LNCaP clone FGC (cell line): ENCODE measurements around the gene CASP3.
"Not testable (repeated sequence)": the region's sequence is repeated elsewhere in the genome, so short reads cannot be mapped to it uniquely, and the experiment has no call there.

Experiments
- DNase-seq: peaks from one replicate; pipeline ENCODE4 v3.0.0-alpha.2; 2011; ENCODE audit warnings: low read depth
- H3K4me3 ChIP-seq: 2 replicates; pipeline ENCODE4 v1.5.1; 2011; ENCODE audit warnings: mild to moderate bottlenecking, low read depth, low read length, control low read depth
- TF ChIP-seq, protein P1 (sequence below): IDR thresholded peaks from 2 replicates; pipeline ENCODE4 v1.5.1; 2012; ENCODE audit warnings: mild to moderate bottlenecking; ENCODE audit not compliant: control insufficient read depth, insufficient read depth; ENCODE audit errors: extremely low read depth

Gene CASP3

DNA sequence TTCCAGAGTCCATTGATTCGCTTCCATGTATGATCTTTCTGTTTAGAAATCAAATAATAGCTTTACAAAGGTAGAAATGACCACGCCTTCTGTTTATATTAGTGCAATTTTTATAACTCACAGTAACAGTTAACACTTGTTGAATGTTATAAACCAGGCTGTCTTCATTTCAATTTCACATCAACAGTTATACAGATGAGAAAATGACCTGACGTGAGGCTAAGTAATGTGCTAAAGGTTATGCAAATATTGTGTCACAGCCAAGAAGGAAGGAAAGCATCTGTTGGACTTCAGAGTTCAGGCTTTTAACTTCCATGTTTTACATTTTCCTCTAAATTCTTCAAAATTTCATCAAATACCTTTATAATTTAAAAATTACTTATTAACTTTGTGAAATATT lies 13.9 kb downstream of the CASP3 start:
- no peak overlapping the region for H3K4me3 ChIP-seq
- DNase-seq = no peak
- TF ChIP-seq, protein P1, sequence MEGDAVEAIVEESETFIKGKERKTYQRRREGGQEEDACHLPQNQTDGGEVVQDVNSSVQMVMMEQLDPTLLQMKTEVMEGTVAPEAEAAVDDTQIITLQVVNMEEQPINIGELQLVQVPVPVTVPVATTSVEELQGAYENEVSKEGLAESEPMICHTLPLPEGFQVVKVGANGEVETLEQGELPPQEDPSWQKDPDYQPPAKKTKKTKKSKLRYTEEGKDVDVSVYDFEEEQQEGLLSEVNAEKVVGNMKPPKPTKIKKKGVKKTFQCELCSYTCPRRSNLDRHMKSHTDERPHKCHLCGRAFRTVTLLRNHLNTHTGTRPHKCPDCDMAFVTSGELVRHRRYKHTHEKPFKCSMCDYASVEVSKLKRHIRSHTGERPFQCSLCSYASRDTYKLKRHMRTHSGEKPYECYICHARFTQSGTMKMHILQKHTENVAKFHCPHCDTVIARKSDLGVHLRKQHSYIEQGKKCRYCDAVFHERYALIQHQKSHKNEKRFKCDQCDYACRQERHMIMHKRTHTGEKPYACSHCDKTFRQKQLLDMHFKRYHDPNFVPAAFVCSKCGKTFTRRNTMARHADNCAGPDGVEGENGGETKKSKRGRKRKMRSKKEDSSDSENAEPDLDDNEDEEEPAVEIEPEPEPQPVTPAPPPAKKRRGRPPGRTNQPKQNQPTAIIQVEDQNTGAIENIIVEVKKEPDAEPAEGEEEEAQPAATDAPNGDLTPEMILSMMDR = no peak

DNA sequence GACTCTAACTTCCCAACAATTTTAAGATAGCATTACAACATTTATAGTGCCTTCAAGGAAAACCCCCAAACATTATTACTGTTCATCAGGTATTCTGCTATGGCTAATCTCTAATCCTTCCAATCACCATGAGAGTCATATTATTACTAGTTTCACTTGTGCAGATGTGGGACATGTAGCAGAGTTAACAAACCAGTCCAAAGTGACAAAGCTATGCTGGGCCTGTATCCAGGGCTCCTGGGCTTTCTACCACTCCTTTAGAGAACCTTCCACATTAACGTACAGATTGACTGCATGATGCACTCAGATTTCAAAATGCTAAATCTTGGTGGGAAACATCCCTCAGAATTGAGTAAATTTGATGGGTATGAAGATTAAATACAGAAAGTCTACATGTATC lies 16.4 kb downstream of the CASP3 start:
- TF ChIP-seq, protein P1 = no peak
- DNase-seq = no peak

DNA sequence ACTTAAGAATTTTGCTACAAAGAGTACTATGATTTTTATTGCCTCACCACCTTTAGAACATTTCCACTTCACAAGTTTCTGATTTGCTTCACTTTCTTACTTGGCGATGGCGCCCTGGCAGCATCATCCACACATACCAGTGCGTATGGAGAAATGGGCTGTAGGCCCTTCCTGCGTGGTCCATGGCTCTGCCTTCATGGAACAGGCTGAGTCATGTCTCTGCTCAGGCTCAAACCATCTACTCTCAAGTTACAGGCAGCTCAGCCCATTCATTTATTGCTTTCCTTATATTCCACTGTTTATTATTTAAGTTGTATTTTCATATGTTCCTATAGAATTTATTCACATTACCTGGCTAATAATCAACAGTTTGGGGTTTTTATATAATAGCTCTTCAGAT lies 21.1 kb downstream of the CASP3 start:
- no peak overlapping the region for H3K4me3 ChIP-seq
- TF ChIP-seq, protein P1 = no peak
- DNase-seq = no peak

More for the DNA sequence above, 16.4 kb downstream of the CASP3 start:
- H3K4me3 ChIP-seq = no peak overlapping the region

DNA sequence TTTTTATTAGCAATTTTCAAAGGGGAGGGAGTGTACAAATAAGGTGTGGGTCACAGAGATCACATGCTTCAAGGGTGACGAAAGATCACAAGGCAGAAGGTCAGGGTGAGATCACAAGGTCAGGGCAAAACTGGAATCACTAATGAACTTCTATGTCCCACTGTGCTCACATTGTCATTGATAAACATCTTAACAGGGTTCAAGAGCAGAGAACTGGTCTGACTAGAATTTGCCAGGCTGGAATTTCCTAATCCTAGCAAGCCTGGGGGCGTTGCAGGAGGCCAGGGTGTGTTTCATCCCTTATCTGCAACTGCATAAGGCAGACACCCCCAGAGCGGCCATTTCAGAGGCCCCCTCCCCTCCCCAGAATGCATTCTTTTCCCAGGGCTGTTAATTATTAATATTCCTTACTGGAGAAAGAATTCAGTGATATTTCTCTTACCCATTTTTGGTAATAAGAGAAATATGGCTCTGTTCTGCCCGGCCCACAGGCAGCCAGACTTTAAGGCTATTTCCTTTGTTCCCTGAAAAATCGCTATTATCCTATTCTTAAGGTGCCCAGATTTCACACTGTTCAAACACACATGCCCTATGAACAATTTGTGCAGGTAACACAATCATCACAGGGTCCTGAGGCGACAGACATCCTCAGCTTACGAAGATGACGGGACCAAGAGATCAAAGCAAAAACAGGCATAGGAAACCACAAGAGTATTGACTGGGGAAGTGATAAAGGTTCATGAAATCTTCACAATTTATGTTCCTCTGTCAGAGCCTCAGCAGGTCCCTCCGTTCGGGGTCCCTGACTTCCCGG lies 23.3 kb downstream of the CASP3 start:
- DNase-seq = peak; percentile 51
- H3K4me3 ChIP-seq = not testable (repeated sequence)

DNA sequence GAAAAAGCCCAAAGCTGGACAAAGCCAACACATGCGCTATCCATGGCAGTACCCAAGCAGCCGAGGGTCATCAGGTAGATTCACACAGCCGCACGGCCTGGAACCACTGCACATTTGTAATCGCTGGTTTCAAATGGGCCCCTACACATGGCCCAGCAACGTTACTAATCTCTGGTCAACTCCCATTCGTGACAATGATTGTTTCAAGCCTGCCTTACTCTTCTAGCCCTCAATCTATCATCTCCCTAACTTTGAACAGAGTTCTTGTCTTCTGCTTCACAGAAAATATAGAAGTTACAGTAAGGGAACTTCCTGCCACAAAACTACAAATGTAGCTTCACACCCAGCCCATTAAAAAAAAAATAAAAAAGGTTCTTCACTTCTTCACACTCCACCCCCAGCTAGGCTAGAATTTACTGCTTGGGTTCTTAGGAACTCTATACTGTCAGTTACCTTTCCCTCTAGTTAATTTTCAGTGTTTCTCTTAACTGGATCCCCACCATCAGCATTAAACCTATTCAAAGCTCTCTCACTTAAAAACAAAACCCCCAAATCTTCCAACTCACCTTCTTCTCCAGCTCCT lies 24.2 kb downstream of the CASP3 start:
- H3K4me3 ChIP-seq = no peak overlapping the region
- DNase-seq = no peak
- TF ChIP-seq, protein P1 = no peak

DNA sequence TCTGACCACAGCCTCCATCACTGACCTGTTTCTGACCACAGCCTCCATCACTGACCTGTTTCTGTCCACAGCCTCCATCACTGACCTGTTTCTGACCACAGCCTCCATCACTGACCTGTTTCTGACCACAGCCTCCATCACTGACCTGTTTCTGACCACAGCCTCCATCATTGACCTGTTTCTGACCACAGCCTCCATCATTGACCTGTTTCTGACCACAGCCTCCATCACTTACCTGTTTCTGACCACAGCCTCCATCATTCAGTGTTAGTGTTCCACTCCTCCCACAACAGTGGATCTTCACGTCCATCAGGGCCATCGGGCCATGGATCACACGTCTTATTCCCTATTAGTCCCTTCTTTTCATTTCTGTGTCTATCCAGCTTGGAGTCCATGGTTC lies 24.7 kb downstream of the CASP3 start:
- H3K4me3 ChIP-seq, DNase-seq: not testable (repeated sequence)

DNA sequence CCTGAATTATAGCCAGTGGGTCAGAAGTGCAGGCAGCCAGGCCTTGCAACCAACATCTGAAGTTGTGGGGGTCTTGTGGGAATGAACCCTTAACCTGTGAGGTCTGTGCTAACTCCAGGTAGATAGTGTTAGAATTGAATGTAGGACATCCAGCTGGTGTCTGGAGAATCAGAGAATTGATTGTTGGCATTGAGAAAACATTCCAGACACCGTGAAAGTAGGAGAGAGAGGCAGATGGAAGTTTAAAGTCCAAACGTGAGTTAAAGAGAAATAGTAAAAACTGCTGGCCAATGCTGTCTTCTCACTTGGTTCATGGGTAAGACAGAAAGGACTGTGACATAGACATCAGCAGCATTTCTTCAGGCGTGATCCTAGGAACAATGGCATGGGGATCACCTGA lies 27.7 kb downstream of the CASP3 start:
- H3K4me3 ChIP-seq = no peak overlapping the region
- DNase-seq = no peak
- TF ChIP-seq, protein P1 = no peak
